ENCODE data around the gene ZMIZ2. TPM values are rescaled to one million over a fixed set of nuclear protein-coding genes. Genes with fewer than 3 reads are reported as not detected.

Gene ZMIZ2
- total RNA-seq, 1 donor, result 18.8 TPM

DNA sequence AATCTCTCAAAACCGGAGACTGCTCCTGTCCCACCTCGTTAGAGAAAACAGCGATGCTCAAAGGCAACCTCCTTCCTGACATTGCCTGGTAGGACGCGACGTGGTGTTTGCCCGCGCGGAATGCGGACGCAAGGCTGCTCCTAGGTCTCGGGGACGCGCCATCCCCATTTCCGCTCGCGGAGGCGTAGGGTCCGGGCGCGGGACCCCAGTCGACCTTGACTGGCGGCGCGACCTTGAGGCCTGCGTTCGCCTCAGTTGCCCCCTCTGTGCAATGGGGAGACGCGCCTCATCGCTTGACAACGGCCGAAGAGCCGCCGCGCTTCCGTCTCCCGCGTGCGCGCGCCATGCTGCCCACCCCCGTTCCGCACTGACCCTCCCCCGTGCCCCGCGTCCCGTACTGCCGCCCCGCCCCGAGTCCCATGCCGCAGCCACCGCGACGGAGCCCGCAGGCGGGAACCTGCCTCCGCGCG lies 47.4 kb downstream of the ZMIZ2 start:
- peaks cover 25% of the 10 kb centered on the region for H3K36me3 ChIP-seq (ENCODE audit: insufficient read depth, low read length)
- peak overlapping the region; percentile 99 for H3K4me3 ChIP-seq (ENCODE audit: insufficient read depth, low read length)
- peak; percentile 88 for DNase-seq (ENCODE audit: insufficient read length, low spot score, missing footprints)
- H4K20me1 ChIP-seq (ENCODE audit: insufficient read depth, low read length), result peaks cover 37% of the 10 kb centered on the region
- peak overlapping the region; percentile 52 for H3K27ac ChIP-seq (ENCODE audit: low read depth, low read length)
- H3K79me2 ChIP-seq (ENCODE audit: insufficient read depth, low read length), result peaks cover 44% of the 10 kb centered on the region
- peak overlapping the region; percentile 95 for H3K4me2 ChIP-seq (ENCODE audit: insufficient read depth, low read length)
- no peaks in the 10 kb centered on the region for H3K27me3 ChIP-seq (ENCODE audit: insufficient read depth, low read length)
- peaks cover 24% of the 10 kb centered on the region for H3K4me1 ChIP-seq (ENCODE audit: insufficient read depth, low read length)
- H2AFZ ChIP-seq (ENCODE audit: low read length), result peak overlapping the region; percentile 93
- H3K9me3 ChIP-seq (ENCODE audit: low read depth, low read length), result no peaks in the 10 kb centered on the region
- TF ChIP-seq, protein P1, sequence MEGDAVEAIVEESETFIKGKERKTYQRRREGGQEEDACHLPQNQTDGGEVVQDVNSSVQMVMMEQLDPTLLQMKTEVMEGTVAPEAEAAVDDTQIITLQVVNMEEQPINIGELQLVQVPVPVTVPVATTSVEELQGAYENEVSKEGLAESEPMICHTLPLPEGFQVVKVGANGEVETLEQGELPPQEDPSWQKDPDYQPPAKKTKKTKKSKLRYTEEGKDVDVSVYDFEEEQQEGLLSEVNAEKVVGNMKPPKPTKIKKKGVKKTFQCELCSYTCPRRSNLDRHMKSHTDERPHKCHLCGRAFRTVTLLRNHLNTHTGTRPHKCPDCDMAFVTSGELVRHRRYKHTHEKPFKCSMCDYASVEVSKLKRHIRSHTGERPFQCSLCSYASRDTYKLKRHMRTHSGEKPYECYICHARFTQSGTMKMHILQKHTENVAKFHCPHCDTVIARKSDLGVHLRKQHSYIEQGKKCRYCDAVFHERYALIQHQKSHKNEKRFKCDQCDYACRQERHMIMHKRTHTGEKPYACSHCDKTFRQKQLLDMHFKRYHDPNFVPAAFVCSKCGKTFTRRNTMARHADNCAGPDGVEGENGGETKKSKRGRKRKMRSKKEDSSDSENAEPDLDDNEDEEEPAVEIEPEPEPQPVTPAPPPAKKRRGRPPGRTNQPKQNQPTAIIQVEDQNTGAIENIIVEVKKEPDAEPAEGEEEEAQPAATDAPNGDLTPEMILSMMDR (IDR thresholded peaks at IDR 0.05; ENCODE audit: extremely low read depth, low read depth, low read length), result no peak

DNA sequence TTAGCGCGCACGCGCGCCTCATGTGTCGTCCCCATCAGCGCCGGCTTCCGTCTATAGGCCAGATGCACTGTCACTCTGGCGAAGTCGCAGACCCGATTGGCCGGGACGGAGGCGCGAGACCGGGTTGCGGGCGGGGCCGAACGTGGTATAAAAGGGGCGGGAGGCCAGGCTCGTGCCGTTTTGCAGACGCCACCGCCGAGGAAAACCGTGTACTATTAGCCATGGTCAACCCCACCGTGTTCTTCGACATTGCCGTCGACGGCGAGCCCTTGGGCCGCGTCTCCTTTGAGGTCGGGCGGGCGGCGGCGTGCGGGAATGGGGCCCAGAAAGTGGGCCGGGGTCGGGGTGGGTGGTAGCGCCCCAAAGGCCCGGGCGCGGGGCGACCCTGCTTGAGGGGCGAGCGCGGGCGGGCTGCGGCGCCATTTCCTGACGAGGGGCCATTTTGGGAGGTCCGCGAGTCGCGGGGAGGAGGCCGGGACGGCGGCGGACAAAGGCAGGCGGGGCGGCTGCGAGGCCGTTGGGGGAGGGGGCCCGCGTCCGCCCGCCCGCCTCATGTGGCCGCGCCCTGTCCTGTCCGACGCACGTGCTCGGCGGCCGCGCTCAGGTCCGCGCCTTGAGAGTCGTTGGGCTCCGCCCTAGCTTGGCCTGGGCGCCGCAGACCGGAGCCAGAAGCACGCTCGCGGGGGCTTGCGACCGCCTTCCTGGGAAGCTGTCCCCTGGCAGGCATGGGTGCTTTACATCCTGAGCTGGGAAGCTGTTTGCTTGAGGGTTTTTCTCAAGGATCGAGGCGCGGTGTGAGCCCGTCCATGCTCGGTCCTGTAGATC lies 48.1 kb downstream of the ZMIZ2 start, which contains the start of gene PPIA:
Gene PPIA (plus strand): TSS at position 178 of the 825 bp plus-strand sequence. CDS start 44 bp downstream, at position 222.
- TF ChIP-seq, protein P1 (IDR thresholded peaks at IDR 0.05; ENCODE audit: extremely low read depth, low read depth, low read length), result no peak
- H3K4me1 ChIP-seq (ENCODE audit: insufficient read depth, low read length), result peaks cover 21% of the 10 kb centered on the region
- peak; percentile 100 for DNase-seq (ENCODE audit: insufficient read length, low spot score, missing footprints)
- H3K4me2 ChIP-seq (ENCODE audit: insufficient read depth, low read length), result peak within 1 kb of the TSS; percentile 95
- peaks cover 37% of the 10 kb centered on the region for H4K20me1 ChIP-seq (ENCODE audit: insufficient read depth, low read length)
- no peaks in the 10 kb centered on the region for H3K27me3 ChIP-seq (ENCODE audit: insufficient read depth, low read length)
- peak within 1 kb of the TSS; percentile 93 for H2AFZ ChIP-seq (ENCODE audit: low read length)
- H3K36me3 ChIP-seq (ENCODE audit: insufficient read depth, low read length), result peaks cover 30% of the 10 kb centered on the region
- H3K27ac ChIP-seq (ENCODE audit: low read depth, low read length), result peak within 1 kb of the TSS; percentile 98
- H3K79me2 ChIP-seq (ENCODE audit: insufficient read depth, low read length), result peaks cover 44% of the 10 kb centered on the region
- no peaks in the 10 kb centered on the region for H3K9me3 ChIP-seq (ENCODE audit: low read depth, low read length)
- H3K4me3 ChIP-seq (ENCODE audit: insufficient read depth, low read length), result peak within 1 kb of the TSS; percentile 99

DNA sequence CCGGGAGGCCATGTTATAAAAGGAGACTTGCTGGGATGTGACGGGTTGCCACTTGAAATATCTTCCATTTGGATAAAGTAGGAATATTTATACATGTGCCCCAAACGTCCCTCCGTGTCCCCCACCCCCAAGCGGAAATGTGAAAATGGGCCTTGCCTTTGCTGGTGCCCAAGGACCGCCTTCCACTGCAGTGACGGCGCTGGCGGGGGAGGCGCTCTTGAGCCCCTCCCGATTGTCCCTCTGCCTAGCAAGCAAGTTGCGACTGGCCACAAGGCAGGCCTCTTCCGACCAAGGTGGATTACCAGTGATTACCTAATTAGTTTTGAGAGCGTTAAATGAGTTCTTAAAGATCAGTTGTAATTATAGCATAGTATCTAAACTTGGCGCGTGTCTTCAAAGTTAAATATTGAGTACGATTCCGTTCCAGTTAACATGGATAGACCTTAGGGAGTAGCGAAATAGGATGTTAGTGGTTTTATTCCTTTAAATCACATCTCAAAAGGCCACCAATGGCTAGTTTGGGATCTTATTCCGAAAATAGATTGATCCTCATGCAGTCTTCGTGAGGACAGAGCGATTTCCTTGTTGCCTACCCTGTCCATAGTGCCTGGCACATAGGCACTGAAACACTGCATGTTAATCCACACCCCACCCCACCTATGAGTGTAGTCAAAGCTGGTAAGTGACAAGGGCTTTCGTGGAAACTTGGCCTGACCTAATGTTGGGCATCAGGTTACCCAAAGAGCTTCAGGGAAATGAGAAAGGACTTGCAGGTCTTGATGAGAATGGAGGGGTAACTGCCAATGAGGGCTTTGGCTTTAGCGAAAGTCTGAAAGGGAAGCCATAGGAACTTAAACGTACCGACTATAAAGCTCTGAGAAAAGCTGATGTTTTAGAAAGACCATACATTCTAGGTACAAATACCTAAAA lies 48.9 kb downstream of the ZMIZ2 start:
- H3K9me3 ChIP-seq (ENCODE audit: low read depth, low read length), result no peaks in the 10 kb centered on the region
- peak overlapping the region; percentile 78 for H2AFZ ChIP-seq (ENCODE audit: low read length)
- TF ChIP-seq, protein P1 (IDR thresholded peaks at IDR 0.05; ENCODE audit: extremely low read depth, low read depth, low read length), result peak; percentile 40
- H3K4me2 ChIP-seq (ENCODE audit: insufficient read depth, low read length), result peak overlapping the region; percentile 92
- peak overlapping the region; percentile 99 for H3K4me3 ChIP-seq (ENCODE audit: insufficient read depth, low read length)
- H3K27me3 ChIP-seq (ENCODE audit: insufficient read depth, low read length), result no peaks in the 10 kb centered on the region
- H3K4me1 ChIP-seq (ENCODE audit: insufficient read depth, low read length), result peaks cover 20% of the 10 kb centered on the region
- H3K27ac ChIP-seq (ENCODE audit: low read depth, low read length), result peak overlapping the region; percentile 98
- peaks cover 44% of the 10 kb centered on the region for H3K79me2 ChIP-seq (ENCODE audit: insufficient read depth, low read length)
- peaks cover 43% of the 10 kb centered on the region for H4K20me1 ChIP-seq (ENCODE audit: insufficient read depth, low read length)
- peak; percentile 86 for DNase-seq (ENCODE audit: insufficient read length, low spot score, missing footprints)
- H3K36me3 ChIP-seq (ENCODE audit: insufficient read depth, low read length), result peaks cover 39% of the 10 kb centered on the region
